GM12878 (cell line): ENCODE measurements around the gene ATG4B. TPM values are rescaled to one million over a fixed set of nuclear protein-coding genes. Genes with fewer than 3 reads are reported as not detected.

ENCODE experiments used
- E4F1 ChIP-seq: fragments of 450-650 bp; IDR thresholded peaks from 2 replicates; pipeline ENCODE4 v1.6.1; 2018; ENCODE audit warnings: borderline replicate concordance, mild to moderate bottlenecking; ENCODE audit not compliant: partially characterized antibody
- EP300 ChIP-seq, 2 experiments: fragments of 150-350 bp in 1 of 2; IDR thresholded peaks; 2 replicates each; pipeline ENCODE4 v1.6.1; 2011 to 2012; ENCODE audit warnings: low read depth in 2 of 2, low read length in 2 of 2, borderline replicate concordance in 1 of 2, improper control_type of control experiment in 1 of 2, inconsistent platforms in 1 of 2; ENCODE audit not compliant: control insufficient read depth in 1 of 2
- FOXM1 ChIP-seq: IDR thresholded peaks from 2 replicates; pipeline ENCODE4 v1.6.1; 2012; ENCODE audit warnings: low read depth, mild to moderate bottlenecking, inconsistent platforms, low read length, moderate library complexity
- MXI1 ChIP-seq: fragments of 150-350 bp; IDR thresholded peaks from 2 replicates; pipeline ENCODE4 v1.6.1; 2011; ENCODE audit warnings: low read depth, mild to moderate bottlenecking, inconsistent platforms, low read length, improper control_type of control experiment
- PAX8 ChIP-seq: fragments of 450-650 bp; IDR thresholded peaks from 2 replicates; pipeline ENCODE4 v1.6.1; 2017; ENCODE audit warnings: mild to moderate bottlenecking, moderate library complexity
- POU2F2 ChIP-seq: IDR thresholded peaks from 3 replicates; pipeline ENCODE4 v1.6.1; 2011; ENCODE audit warnings: low read depth, mild to moderate bottlenecking, low read length, borderline replicate concordance
- ZBTB4 ChIP-seq: fragments of 450-650 bp; formaldehyde crosslinking; IDR thresholded peaks from 2 replicates; pipeline ENCODE4 v1.4.0; 2022; ENCODE audit warnings: mild to moderate bottlenecking, moderate library complexity
- polyA plus RNA-seq, 11 experiments: library from polyadenylated mRNA; depleted of rRNA in 4 of 11; unstranded in 6 of 11; stranded (reverse) in 5 of 11; fragments of >200 nt; fragmentation: Nextera tagmentation in 4 of 11; fragmentation: Illumina TruSeq in 1 of 11; extraction: Ambion mirVana in 4 of 11; extraction: Trizol in 1 of 11; gene quantifications; 1 replicate in 1 of 11; 2 replicates in 10 of 11; pipeline versions ENCODE4 v1.2.1 to v1.2.3, GENCODE V29; 2011 to 2016; ENCODE audit warnings: inconsistent platforms in 2 of 11, missing spikeins in 2 of 11, low read depth in 1 of 11
- total RNA-seq, 4 experiments: library from RNA; depleted of rRNA in 3 of 4; stranded (reverse); fragments of >200 nt in 3 of 4; fragmentation: Illumina TruSeq in 1 of 4; extraction: Trizol in 1 of 4; gene quantifications; 2 replicates each; pipeline versions ENCODE4 v1.2.1 to v1.2.3, GENCODE V29; 2013 to 2021
- TF ChIP-seq, protein P1 (sequence below): fragments of 450-650 bp; IDR thresholded peaks from 2 replicates; pipeline ENCODE4 v1.6.1; 2017; ENCODE audit warnings: mild to moderate bottlenecking, moderate library complexity
- TF ChIP-seq, protein P2 (sequence below): fragments of 450-650 bp; formaldehyde crosslinking; IDR thresholded peaks from 2 replicates; pipeline ENCODE4 v1.4.0; 2020; ENCODE audit warnings: mild to moderate bottlenecking, moderate library complexity
- TF ChIP-seq, protein P3 (sequence below): fragments of 450-650 bp; IDR thresholded peaks from 2 replicates; pipeline ENCODE4 v1.6.1; 2017; ENCODE audit warnings: mild to moderate bottlenecking

Gene ATG4B
- total and polyA plus RNA-seq, 10 of the 15 experiments (the other 5 are each of a cell fraction or from before 2014, with no cell fraction given) = 5.8 to 84.1 (median 64.9) TPM

GRCh38 chr2:241637018-241637794, at the start of gene ATG4B, which contains the start of gene THAP4 (continued):
- TF ChIP-seq ZBTB4 (CRISPR knock-in tag) (no peak), PAX8 (no peak), E4F1 (peak; percentile 91), FOXM1 (no peak), POU2F2 (0 out of 3 replicates have a peak, but pooled peaks have one; percentile 33), MXI1 (peak; percentile 84), EP300 (IDR thresholded peaks at IDR 0.05; ENCODE audit: borderline replicate concordance in 1 of 2, control insufficient read depth in 1 of 2, low read depth in 2 of 2, low read length in 2 of 2) (0 out of 4 replicates have a peak, but pooled peaks of 1 of the 2 experiments have one; percentile 42)
- TF ChIP-seq, protein P1, sequence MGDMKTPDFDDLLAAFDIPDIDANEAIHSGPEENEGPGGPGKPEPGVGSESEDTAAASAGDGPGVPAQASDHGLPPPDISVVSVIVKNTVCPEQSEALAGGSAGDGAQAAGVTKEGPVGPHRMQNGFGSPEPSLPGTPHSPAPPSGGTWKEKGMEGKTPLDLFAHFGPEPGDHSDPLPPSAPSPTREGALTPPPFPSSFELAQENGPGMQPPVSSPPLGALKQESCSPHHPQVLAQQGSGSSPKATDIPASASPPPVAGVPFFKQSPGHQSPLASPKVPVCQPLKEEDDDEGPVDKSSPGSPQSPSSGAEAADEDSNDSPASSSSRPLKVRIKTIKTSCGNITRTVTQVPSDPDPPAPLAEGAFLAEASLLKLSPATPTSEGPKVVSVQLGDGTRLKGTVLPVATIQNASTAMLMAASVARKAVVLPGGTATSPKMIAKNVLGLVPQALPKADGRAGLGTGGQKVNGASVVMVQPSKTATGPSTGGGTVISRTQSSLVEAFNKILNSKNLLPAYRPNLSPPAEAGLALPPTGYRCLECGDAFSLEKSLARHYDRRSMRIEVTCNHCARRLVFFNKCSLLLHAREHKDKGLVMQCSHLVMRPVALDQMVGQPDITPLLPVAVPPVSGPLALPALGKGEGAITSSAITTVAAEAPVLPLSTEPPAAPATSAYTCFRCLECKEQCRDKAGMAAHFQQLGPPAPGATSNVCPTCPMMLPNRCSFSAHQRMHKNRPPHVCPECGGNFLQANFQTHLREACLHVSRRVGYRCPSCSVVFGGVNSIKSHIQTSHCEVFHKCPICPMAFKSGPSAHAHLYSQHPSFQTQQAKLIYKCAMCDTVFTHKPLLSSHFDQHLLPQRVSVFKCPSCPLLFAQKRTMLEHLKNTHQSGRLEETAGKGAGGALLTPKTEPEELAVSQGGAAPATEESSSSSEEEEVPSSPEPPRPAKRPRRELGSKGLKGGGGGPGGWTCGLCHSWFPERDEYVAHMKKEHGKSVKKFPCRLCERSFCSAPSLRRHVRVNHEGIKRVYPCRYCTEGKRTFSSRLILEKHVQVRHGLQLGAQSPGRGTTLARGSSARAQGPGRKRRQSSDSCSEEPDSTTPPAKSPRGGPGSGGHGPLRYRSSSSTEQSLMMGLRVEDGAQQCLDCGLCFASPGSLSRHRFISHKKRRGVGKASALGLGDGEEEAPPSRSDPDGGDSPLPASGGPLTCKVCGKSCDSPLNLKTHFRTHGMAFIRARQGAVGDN = no peak
- TF ChIP-seq, protein P2, sequence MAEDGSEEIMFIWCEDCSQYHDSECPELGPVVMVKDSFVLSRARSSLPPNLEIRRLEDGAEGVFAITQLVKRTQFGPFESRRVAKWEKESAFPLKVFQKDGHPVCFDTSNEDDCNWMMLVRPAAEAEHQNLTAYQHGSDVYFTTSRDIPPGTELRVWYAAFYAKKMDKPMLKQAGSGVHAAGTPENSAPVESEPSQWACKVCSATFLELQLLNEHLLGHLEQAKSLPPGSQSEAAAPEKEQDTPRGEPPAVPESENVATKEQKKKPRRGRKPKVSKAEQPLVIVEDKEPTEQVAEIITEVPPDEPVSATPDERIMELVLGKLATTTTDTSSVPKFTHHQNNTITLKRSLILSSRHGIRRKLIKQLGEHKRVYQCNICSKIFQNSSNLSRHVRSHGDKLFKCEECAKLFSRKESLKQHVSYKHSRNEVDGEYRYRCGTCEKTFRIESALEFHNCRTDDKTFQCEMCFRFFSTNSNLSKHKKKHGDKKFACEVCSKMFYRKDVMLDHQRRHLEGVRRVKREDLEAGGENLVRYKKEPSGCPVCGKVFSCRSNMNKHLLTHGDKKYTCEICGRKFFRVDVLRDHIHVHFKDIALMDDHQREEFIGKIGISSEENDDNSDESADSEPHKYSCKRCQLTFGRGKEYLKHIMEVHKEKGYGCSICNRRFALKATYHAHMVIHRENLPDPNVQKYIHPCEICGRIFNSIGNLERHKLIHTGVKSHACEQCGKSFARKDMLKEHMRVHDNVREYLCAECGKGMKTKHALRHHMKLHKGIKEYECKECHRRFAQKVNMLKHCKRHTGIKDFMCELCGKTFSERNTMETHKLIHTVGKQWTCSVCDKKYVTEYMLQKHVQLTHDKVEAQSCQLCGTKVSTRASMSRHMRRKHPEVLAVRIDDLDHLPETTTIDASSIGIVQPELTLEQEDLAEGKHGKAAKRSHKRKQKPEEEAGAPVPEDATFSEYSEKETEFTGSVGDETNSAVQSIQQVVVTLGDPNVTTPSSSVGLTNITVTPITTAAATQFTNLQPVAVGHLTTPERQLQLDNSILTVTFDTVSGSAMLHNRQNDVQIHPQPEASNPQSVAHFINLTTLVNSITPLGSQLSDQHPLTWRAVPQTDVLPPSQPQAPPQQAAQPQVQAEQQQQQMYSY (CRISPR knock-in tag) = no peak
- TF ChIP-seq, protein P3, sequence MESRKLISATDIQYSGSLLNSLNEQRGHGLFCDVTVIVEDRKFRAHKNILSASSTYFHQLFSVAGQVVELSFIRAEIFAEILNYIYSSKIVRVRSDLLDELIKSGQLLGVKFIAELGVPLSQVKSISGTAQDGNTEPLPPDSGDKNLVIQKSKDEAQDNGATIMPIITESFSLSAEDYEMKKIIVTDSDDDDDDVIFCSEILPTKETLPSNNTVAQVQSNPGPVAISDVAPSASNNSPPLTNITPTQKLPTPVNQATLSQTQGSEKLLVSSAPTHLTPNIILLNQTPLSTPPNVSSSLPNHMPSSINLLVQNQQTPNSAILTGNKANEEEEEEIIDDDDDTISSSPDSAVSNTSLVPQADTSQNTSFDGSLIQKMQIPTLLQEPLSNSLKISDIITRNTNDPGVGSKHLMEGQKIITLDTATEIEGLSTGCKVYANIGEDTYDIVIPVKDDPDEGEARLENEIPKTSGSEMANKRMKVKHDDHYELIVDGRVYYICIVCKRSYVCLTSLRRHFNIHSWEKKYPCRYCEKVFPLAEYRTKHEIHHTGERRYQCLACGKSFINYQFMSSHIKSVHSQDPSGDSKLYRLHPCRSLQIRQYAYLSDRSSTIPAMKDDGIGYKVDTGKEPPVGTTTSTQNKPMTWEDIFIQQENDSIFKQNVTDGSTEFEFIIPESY = no peak
